ENCODE results near the gene STK4.
A peak's percentile ranks its signal among the peaks of the same experiment; 100 is the strongest.

The STK4 gene

DNA sequence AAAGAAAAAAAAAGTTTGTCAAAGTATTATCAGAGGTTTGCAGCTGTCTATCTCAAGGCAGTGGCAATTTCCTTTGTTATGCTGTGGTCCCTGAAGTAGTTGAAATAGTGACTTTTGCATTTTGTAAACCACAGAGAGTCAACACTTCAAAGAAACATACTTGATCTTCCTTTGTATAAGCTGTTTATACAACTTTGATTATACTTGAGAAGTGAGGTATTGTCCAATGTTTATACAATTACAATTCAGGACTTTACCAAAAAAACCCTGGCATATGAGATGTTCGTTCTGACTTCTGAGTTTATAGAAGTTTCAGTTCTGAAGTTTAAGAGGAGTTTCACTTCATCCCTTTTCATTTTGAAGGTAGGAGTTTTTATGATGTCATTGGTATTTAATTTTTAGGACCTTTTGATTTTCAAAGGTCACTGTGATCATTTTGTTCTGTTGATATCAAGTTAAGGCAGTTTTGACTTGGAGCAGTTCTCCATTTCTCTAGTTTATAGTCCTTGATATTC lies 4.0 kb downstream of the STK4 start:
- H3K4me1 ChIP-seq (ENCODE audit: control insufficient read depth, insufficient read depth, low read length): no peaks in the 10 kb centered on the region
- H3K36me3 ChIP-seq (ENCODE audit: control insufficient read depth, insufficient read depth, low read length): peaks cover 13% of the 10 kb centered on the region
- no peaks in the 10 kb centered on the region for H3K27me3 ChIP-seq (ENCODE audit: control insufficient read depth, insufficient read depth, low read length)
- no peak overlapping the region for H3K27ac ChIP-seq (ENCODE audit: low read depth, low read length)
- H3K4me3 ChIP-seq (ENCODE audit: low read length): no peak overlapping the region
- no peak overlapping the region for H3K9ac ChIP-seq (ENCODE audit: low read length)

DNA sequence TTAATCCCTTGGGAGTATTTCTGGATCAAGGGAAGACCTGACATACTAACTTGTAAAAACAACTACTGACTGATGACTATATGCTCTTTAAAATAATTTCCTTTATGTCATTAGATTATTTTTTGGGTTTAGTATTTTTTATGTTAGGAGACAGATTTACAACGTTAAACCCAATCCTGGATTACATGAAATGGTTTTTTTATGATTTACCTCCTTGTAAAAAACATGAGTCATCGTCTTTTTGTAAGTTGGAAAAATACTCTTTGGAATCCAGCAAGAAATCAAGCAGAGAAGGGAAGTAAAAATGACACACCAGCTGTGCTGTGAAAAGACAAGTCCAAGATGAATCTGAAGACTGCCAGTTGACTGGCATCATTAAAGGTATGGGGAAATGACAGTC lies 6.7 kb downstream of the STK4 start:
- Histone ChIP-seq H3K4me3 (ENCODE audit: low read length) (no peak overlapping the region), H3K27me3 (ENCODE audit: control insufficient read depth, insufficient read depth, low read length) (no peaks in the 10 kb centered on the region), H3K36me3 (ENCODE audit: control insufficient read depth, insufficient read depth, low read length) (peaks cover 13% of the 10 kb centered on the region), H3K27ac (ENCODE audit: low read depth, low read length) (no peak overlapping the region), H3K4me1 (ENCODE audit: control insufficient read depth, insufficient read depth, low read length) (no peaks in the 10 kb centered on the region), H3K9ac (ENCODE audit: low read length) (no peak overlapping the region)

DNA sequence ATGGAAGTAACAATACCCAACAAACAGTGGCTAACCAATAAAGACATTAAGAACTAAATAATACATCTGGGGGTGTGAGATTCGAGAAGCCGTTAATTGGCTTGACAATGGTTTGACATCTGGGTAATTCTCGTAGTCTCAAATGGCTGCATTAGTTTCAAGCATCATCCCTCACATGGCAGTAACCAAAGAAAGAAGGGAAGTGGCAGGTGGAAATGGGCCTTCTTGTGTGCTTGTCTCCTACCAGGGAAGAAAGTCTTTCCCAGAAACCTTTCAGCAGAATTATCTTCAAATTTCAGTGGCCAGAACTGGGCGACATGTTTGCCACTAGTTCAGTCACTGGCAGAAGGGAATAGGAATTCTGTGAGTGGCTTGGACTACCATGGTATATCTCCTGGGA lies 10.4 kb downstream of the STK4 start:
- no peak overlapping the region for H3K27ac ChIP-seq (ENCODE audit: low read depth, low read length)
- no peaks in the 10 kb centered on the region for H3K27me3 ChIP-seq (ENCODE audit: control insufficient read depth, insufficient read depth, low read length)
- H3K36me3 ChIP-seq (ENCODE audit: control insufficient read depth, insufficient read depth, low read length): peaks cover 13% of the 10 kb centered on the region
- no peaks in the 10 kb centered on the region for H3K4me1 ChIP-seq (ENCODE audit: control insufficient read depth, insufficient read depth, low read length)
- H3K9ac ChIP-seq (ENCODE audit: low read length): no peak overlapping the region
- no peak overlapping the region for H3K4me3 ChIP-seq (ENCODE audit: low read length)

DNA sequence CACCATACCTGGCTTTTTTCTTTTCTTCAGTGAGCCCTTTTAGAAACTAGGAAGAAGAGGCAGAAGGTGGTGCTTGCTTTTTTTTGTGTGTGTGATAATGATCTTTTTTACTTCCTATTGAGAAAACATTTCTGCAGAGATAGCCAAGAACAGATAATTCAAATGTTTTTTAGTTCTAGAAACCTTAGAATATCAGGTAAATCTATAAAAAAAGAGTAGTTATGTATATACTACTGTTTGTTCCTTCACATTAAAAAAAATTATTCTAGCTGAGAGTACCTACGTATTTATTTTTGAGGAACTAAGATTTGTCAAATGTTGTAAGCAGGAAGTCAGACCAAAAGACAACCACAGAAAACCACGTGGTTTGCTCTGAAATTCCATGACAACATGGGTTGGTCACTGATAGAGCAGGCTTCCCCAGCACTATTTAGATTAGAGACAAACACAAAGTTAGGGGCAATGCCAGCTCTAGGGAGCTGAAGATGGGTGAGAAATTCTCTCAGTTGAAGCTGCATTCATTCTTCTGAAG lies 12.8 kb downstream of the STK4 start:
- H3K27ac ChIP-seq (ENCODE audit: low read depth, low read length): no peak overlapping the region

DNA sequence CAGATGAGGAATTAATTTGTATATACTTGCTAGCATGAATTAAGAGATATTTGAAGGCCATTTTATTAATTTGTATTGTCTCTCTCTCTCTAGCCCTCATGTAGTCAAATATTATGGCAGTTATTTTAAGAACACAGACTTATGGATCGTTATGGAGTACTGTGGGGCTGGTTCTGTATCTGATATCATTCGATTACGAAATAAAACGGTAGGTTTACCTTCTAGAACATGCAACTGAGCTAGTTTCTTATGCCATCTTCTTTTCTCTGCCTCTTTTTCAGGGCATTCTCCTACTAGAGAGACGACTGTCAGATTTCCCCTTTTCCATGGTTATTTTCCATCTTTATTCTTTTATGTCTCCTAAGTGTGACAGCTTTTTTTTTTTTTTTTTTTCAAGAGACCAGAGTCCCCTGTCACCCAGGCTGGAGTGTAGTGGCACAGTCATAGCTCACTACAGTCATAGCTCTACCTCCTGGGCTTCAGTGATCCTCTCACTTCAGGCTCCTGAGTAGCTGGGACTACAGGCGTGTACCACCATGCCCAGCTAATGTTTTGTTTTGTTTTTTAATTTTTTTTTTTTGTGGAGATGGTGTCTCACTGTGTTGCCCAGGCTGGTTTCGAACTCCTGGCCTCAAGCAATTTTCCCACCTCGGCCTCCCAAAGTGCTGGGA lies 15.6 kb downstream of the STK4 start:
- Histone ChIP-seq H3K27me3 (ENCODE audit: control insufficient read depth, insufficient read depth, low read length) (no peaks in the 10 kb centered on the region), H3K9ac (ENCODE audit: low read length) (no peak overlapping the region), H3K4me1 (ENCODE audit: control insufficient read depth, insufficient read depth, low read length) (no peaks in the 10 kb centered on the region), H3K27ac (ENCODE audit: low read depth, low read length) (no peak overlapping the region), H3K36me3 (ENCODE audit: control insufficient read depth, insufficient read depth, low read length) (peaks cover 11% of the 10 kb centered on the region), H3K4me3 (ENCODE audit: low read length) (no peak overlapping the region)

More for the DNA sequence above, 12.8 kb downstream of the STK4 start:
- Histone ChIP-seq H3K4me1 (ENCODE audit: control insufficient read depth, insufficient read depth, low read length) (no peaks in the 10 kb centered on the region), H3K4me3 (ENCODE audit: low read length) (no peak overlapping the region), H3K27me3 (ENCODE audit: control insufficient read depth, insufficient read depth, low read length) (no peaks in the 10 kb centered on the region), H3K36me3 (ENCODE audit: control insufficient read depth, insufficient read depth, low read length) (peaks cover 12% of the 10 kb centered on the region), H3K9ac (ENCODE audit: low read length) (no peak overlapping the region)

DNA sequence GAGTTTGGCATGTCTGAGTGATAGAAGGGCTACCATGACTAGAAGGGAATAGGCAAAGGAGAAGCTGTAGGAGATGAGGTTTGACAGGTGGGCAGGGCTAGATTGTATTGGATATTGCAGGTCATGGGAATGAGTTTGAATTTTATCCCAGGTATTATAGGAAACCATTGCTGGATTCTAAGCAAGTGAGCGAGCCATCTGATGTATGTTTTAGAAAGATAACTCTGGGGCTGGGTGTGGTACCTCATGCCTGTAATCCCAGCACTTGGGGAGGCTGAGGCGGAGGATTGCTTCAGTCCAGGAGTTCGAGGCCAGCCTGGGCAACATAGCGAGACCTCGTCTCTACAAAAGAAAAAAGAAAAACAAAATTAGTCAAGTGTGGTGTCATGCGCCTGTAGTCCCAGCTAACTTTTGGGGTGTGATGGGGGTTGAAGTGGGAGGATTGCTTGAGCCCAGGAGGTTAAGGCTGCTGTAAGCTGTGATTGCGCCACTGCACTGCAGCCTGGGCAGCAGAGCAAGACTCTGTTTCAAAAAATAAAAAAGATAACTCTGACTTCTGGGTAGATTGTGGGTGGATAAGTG lies 16.9 kb downstream of the STK4 start:
- no peak overlapping the region for H3K4me3 ChIP-seq (ENCODE audit: low read length)
- H3K9ac ChIP-seq (ENCODE audit: low read length): no peak overlapping the region
- H3K27me3 ChIP-seq (ENCODE audit: control insufficient read depth, insufficient read depth, low read length): no peaks in the 10 kb centered on the region
- peaks cover 11% of the 10 kb centered on the region for H3K36me3 ChIP-seq (ENCODE audit: control insufficient read depth, insufficient read depth, low read length)
- H3K27ac ChIP-seq (ENCODE audit: low read depth, low read length): no peak overlapping the region
- no peaks in the 10 kb centered on the region for H3K4me1 ChIP-seq (ENCODE audit: control insufficient read depth, insufficient read depth, low read length)

DNA sequence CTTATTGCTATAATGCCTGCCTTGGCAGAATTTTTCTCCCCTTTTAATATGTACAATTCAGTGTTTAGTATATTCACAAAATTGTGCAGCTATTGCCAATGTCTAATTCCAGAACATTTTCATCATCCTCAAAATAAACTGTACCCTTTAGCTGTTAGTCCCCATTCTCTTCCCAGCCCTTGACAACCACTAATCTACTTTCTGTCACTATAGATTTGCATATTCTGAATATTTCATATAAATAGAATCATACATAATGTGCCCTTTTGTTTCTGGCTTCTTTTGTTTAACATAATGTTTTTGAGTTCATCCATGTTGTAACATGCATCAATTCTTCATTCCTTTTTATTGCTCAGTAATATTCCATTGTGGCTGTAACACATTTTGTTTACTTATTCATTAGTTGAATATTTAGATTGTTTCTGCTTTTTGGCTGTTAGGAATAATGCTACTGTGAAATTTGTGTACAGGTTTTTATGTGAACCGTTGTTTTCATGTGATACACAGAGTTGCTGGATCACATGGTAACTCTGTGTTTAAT lies 22.4 kb downstream of the STK4 start:
- no peaks in the 10 kb centered on the region for H3K4me1 ChIP-seq (ENCODE audit: control insufficient read depth, insufficient read depth, low read length)
- no peaks in the 10 kb centered on the region for H3K27me3 ChIP-seq (ENCODE audit: control insufficient read depth, insufficient read depth, low read length)
- no peak overlapping the region for H3K27ac ChIP-seq (ENCODE audit: low read depth, low read length)
- no peak overlapping the region for H3K9ac ChIP-seq (ENCODE audit: low read length)
- no peak overlapping the region for H3K4me3 ChIP-seq (ENCODE audit: low read length)
- peaks cover 5% of the 10 kb centered on the region for H3K36me3 ChIP-seq (ENCODE audit: control insufficient read depth, insufficient read depth, low read length)

DNA sequence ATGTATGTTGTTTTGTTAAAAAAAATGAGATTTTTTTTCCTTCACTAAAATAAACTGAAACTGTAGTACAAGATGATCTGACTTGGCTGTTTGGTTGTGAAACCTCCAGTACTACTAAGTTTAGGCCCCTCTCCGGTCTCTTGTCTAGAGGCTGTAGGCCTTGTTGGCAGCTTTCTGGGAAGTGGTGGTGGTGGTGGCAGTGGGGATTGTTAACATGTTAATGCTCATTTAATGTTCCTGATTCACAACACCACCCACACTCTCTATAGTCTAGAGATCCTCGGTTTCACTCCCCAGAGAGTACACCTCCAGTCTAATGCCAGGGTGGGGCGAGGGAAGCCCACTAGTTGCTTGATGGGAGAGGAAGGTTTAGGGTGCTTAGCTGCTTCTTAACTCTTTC lies 24.1 kb downstream of the STK4 start:
- Histone ChIP-seq H3K9ac (ENCODE audit: low read length) (no peak overlapping the region), H3K27ac (ENCODE audit: low read depth, low read length) (peak overlapping the region; percentile 14), H3K4me1 (ENCODE audit: control insufficient read depth, insufficient read depth, low read length) (no peaks in the 10 kb centered on the region), H3K27me3 (ENCODE audit: control insufficient read depth, insufficient read depth, low read length) (no peaks in the 10 kb centered on the region), H3K36me3 (ENCODE audit: control insufficient read depth, insufficient read depth, low read length) (peaks cover 10% of the 10 kb centered on the region), H3K4me3 (ENCODE audit: low read length) (no peak overlapping the region)

DNA sequence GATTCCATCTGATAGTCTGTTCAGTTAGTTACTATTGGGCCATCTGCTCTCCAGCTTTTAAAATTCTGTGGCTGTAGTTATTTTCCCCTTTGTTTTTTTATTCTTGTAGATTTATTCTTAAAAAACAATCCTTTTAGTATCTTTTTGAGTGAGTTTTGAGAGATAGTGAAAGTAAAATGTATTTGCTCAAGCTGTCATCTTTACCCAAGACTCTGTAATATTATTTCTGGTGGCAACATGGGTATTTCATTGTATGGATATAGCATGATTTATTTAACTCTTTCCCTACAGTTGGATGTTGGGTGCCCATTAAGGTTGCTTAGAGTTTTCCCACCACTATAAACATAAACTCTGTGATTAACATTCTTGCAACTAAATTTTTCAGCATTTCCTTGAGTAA lies 24.6 kb downstream of the STK4 start:
- Histone ChIP-seq H3K27me3 (ENCODE audit: control insufficient read depth, insufficient read depth, low read length) (no peaks in the 10 kb centered on the region), H3K9ac (ENCODE audit: low read length) (no peak overlapping the region), H3K4me1 (ENCODE audit: control insufficient read depth, insufficient read depth, low read length) (no peaks in the 10 kb centered on the region), H3K27ac (ENCODE audit: low read depth, low read length) (no peak overlapping the region), H3K36me3 (ENCODE audit: control insufficient read depth, insufficient read depth, low read length) (peaks cover 15% of the 10 kb centered on the region), H3K4me3 (ENCODE audit: low read length) (no peak overlapping the region)

DNA sequence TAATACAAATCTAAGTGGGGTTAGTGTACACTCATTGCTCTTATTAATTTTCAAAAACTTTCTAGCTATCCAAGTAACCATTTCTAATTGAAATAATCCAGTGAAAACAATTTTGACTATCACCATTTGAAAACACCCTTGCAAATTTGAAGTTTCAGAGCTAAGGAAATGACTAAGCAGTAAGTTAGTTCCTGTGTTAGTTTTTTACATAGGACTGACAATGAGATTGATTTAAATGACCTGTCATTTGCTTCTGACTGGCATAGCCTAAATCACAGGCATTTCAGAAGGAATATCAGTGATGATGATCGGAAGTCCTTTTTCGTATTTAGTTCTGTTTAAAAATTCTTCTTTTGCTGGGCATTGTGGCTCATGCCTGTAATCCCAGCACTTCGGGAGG lies 27.0 kb downstream of the STK4 start:
- Histone ChIP-seq H3K9ac (ENCODE audit: low read length) (no peak overlapping the region), H3K27me3 (ENCODE audit: control insufficient read depth, insufficient read depth, low read length) (no peaks in the 10 kb centered on the region), H3K27ac (ENCODE audit: low read depth, low read length) (no peak overlapping the region), H3K4me3 (ENCODE audit: low read length) (no peak overlapping the region), H3K4me1 (ENCODE audit: control insufficient read depth, insufficient read depth, low read length) (no peaks in the 10 kb centered on the region), H3K36me3 (ENCODE audit: control insufficient read depth, insufficient read depth, low read length) (peaks cover 25% of the 10 kb centered on the region)

DNA sequence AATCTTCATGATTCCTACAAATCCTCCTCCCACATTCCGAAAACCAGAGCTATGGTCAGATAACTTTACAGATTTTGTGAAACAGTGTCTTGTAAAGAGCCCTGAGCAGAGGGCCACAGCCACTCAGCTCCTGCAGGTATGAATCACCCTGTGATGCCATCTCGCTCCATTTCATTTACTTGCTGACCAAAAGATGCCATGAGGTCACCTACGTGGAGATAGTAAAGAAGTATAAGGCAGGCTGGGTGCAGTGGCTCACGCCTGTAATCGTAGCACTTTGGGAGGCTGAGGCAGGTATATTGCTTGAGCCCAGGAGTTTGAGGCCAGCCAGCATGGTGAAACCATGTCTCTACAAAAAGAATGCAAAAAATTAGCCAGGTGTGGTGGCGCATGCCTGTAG lies 30.9 kb downstream of the STK4 start:
- no peaks in the 10 kb centered on the region for H3K4me1 ChIP-seq (ENCODE audit: control insufficient read depth, insufficient read depth, low read length)
- H3K27me3 ChIP-seq (ENCODE audit: control insufficient read depth, insufficient read depth, low read length): no peaks in the 10 kb centered on the region
- no peak overlapping the region for H3K4me3 ChIP-seq (ENCODE audit: low read length)
- H3K36me3 ChIP-seq (ENCODE audit: control insufficient read depth, insufficient read depth, low read length): peaks cover 35% of the 10 kb centered on the region
- H3K9ac ChIP-seq (ENCODE audit: low read length): no peak overlapping the region
- H3K27ac ChIP-seq (ENCODE audit: low read depth, low read length): no peak overlapping the region

DNA sequence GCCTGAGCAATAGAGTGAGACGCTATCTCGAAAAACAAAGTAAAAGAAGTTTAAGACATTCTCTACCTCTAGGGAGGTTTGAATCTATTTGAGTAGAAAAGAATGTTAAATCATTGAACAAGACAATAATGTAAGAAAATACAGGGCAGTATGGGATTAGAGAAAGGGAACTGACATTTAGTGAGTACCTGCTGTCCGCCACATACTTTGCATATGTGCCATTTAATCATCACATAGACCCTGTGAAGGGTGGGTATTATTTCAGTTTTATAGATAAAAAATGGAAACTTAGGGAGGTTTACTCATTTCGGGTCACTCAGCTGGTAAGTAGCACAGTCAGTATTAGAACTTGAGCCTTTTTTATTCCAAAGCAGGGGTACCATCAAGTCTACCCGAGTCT lies 31.4 kb downstream of the STK4 start:
- no peaks in the 10 kb centered on the region for H3K4me1 ChIP-seq (ENCODE audit: control insufficient read depth, insufficient read depth, low read length)
- H3K36me3 ChIP-seq (ENCODE audit: control insufficient read depth, insufficient read depth, low read length): peaks cover 35% of the 10 kb centered on the region
- no peak overlapping the region for H3K9ac ChIP-seq (ENCODE audit: low read length)
- H3K27me3 ChIP-seq (ENCODE audit: control insufficient read depth, insufficient read depth, low read length): no peaks in the 10 kb centered on the region
- no peak overlapping the region for H3K27ac ChIP-seq (ENCODE audit: low read depth, low read length)
- no peak overlapping the region for H3K4me3 ChIP-seq (ENCODE audit: low read length)

All from rectal smooth muscle tissue (tissue), 1 donor.